Activated T-cell treated with anti-CD3 and anti-CD28 coated beads for 1 hour (primary cell): ENCODE measurements around the gene CUBN.

Source experiments
- DNase-seq: peaks from one replicate; pipeline ENCODE4 v3.0.0-alpha.2; 2020; ENCODE audit warnings: low read depth

CUBN gene

DNA sequence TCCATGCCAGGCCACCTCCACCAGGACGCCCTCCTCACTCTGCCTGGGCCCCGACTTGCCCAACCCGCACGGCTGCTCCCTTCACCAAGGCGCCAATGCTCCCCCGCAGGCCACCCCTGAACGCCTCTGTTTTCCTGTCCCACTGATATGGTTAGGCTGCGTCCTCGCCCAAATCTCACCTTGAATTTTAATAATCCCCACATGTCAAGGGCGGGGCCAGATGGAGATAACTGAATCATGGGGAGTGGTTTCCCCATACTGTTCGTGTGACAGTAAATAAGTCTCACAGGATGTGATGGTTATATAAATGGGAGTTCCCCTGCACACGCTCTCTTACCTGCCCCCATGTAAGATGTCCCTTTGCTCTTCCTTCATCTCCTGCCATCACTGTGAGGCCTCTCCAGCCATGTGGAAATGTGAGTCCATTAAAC lies 342.2 kb downstream of the CUBN start:
- peak; percentile 42 for DNase-seq

DNA sequence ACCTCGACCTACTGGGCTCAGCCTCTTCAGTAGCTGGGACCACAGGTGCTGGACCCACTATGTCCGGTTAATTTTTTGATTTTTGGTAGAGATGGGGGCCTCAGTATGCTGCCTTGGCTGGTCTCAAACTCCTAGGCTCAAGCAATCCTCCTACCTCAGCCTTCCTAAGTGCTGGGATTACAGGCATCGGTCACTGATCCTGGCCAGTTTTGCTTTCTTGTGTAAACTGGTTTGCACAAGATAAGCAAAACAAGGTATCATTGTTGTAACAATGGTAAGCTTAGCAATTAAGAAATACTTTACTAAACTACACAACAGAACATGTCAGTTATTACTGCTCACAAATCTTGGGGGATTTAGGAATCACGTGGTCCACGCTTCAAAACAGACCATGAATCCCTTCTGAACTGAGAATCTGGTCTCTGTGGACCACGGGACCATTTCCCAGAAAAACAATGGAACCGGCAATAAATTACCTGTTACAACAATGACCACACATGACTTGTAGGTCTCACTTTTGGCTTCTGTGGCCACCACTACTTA lies 349.2 kb downstream of the CUBN start:
- no peak for DNase-seq

DNA sequence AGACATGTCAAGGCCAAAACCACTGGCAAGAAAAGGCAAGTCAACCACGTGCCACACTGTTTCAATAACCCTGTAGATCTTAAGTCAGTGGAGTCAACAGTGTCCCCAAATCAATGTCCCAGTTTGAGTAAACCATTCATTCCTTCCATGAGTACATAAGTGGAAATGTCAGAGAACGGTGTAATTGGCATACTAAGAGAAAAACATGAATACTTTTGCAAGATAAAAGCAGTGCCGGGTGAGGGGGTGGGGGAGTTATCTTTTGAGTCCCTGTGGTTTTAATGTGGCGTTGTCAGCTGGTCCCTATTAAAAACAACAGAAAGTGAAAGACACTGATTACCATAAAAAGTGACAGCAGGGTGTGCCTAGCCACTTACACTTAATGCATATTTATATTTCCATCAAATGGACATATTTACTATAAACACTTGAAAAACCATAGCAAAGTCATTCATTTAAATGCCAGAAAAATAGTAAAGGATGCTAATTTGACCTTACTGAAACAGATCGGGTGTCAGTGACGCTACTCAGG lies 350.2 kb downstream of the CUBN start:
- peak; percentile 13 for DNase-seq

DNA sequence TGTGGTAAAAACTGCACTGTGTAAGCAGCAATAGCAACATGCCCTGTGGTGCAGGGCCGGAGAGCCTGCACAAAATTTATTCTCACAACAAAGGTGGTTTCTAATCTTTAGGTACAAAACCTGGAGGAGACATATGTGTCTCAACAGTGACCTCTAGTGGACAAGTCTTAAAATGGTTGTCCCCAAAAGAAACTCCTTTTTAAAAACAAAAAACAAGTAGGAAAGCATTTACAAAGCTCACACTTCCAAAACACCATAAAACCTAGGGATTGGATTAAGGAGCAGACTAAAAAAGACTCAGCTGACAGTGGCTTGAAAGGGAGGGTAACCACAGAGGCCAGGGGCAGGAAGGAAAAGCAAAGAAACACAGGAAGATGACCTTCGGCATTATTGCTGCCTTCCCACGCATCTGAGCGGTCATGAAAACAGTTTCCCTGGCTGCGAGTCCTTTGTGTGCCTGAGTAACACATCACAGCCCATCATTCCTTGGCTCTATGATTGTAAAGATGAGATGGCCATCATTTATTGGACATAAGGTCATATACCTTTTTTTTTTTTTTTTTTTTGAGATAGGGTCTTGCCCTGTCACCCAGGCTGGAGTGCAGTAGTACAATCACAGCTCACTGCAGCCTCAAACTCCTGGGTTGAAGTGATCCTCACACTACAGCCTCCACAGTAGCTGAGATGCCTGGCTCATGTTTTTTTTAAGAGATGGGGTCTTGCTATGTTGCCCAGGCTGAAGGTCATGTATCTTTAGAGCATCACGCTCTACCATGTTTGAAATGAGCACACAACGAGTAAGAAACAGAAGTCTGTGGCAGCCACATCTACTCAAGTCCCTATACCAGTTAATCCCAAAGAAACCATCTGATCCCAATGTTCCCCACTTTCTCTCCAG lies 351.9 kb downstream of the CUBN start:
- no peak for DNase-seq

DNA sequence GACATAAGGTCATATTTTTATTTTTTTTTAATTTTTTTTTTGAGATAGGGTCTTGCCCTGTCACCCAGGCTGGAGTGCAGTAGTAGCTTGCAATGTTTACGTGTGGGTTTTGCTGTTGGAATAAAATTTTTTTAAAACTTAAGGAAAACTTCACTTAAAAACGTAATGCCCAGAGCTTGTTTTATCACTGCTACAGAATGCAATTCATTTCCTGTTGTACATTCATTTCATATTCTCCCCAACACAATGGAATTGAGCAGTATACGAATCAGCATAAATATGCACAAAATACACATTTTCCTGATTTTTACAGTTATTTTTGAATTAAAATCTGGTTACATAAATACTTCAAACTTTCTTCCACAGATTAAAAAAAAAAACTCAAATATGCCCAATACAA lies 352.7 kb downstream of the CUBN start:
- no peak for DNase-seq
